Gastroesophageal sphincter (tissue), 4 donors: ENCODE measurements around the gene LCE4A. TPM values are rescaled to one million over a fixed set of nuclear protein-coding genes. Genes with fewer than 3 reads are reported as not detected.
A peak's percentile ranks its signal among the peaks of the same experiment; 100 is the strongest.

Experiments used
- ATAC-seq: fragments of 150-250 bp; one replicate; pipeline ENCODE4 v1.9.1; 2016; ENCODE audit warnings: mild to moderate bottlenecking, moderate library complexity
- H3K27ac ChIP-seq, 4 donors: fragments of 200-600 bp; sonication (generic) in 3 of 4; 1 replicate in 3 of 4; 2 replicates in 1 of 4; pipeline ENCODE4 v1.5.1; 2016 to 2019
- H3K27me3 ChIP-seq: fragments of 200-600 bp; sonication (generic); one replicate; pipeline ENCODE4 v1.5.1; 2019
- H3K36me3 ChIP-seq, 2 donors: fragments of 200-600 bp; sonication (generic); one replicate each; pipeline ENCODE4 v1.5.1; 2019; ENCODE audit warnings: control low read depth in 1 of 2
- H3K4me1 ChIP-seq, 3 donors: fragments of 200-600 bp; sonication (generic); 1 replicate in 2 of 3; 2 replicates in 1 of 3; pipeline ENCODE4 v1.5.1; 2016 to 2019; ENCODE audit warnings: control low read depth in 2 of 3
- H3K4me3 ChIP-seq, 2 donors: fragments of 200-600 bp; sonication (generic); one replicate each; pipeline ENCODE4 v1.5.1; 2019; ENCODE audit warnings: mild to moderate bottlenecking in 1 of 2, moderate library complexity in 1 of 2
- H3K9me3 ChIP-seq, 3 donors: fragments of 200-600 bp; sonication (generic); one replicate each; pipeline ENCODE4 v1.5.1; 2017 to 2019; ENCODE audit warnings: control low read depth in 2 of 3
- CTCF ChIP-seq, 4 experiments: fragments of 200-600 bp in 2 of 4; fragments of 450-650 bp in 2 of 4; sonication (generic) in 1 of 4; IDR thresholded peaks; one replicate each; pipeline ENCODE4 v1.5.1; 2017 to 2019; ENCODE audit warnings: antibody characterized with exemption in 4 of 4, mild to moderate bottlenecking in 2 of 4, moderate library complexity in 2 of 4
- EP300 ChIP-seq: sonication (generic); formaldehyde crosslinking; IDR thresholded peaks from one replicate; pipeline ENCODE4 v1.6.1; 2017; ENCODE audit warnings: antibody characterized with exemption, mild to moderate bottlenecking
- POLR2A ChIP-seq, 2 donors: fragments of 450-650 bp; IDR thresholded peaks; one replicate each; pipeline ENCODE4 v1.6.1; 2017; ENCODE audit warnings: antibody characterized with exemption in 2 of 2, mild to moderate bottlenecking in 2 of 2, moderate library complexity in 1 of 2
- POLR2AphosphoS5 ChIP-seq: sonication (generic); formaldehyde crosslinking; IDR thresholded peaks from one replicate; pipeline ENCODE4 v1.6.1; 2017; ENCODE audit warnings: antibody characterized with exemption
- WGBS, 2 donors: methylation state at CpG; one replicate each; pipeline ENCODE4 v1.1.5; 2018; ENCODE audit warnings: low coverage in 1 of 2; 5-methylcytosine and 5-hydroxymethylcytosine counted together
- total RNA-seq, 4 donors: library from RNA; depleted of rRNA; stranded (reverse); fragments of >200 nt; gene quantifications; one replicate each; pipeline ENCODE4 v1.1.0, GENCODE V29; 2016

Gene LCE4A
- total RNA-seq, 4 donors from 2014 or later, result not detected

- no peak for ATAC-seq
- no peaks in the 10 kb centered on the region for H3K4me1 ChIP-seq
- WGBS, 2 donors, result 61 to 83% methylated on average over 4 of the region's 4 CpGs
- no peaks in the 10 kb centered on the region for H3K27me3 ChIP-seq
- no peak for TF ChIP-seq POLR2A (IDR thresholded peaks at IDR 0.05)
- no peak for TF ChIP-seq POLR2AphosphoS5
- TF ChIP-seq CTCF (IDR thresholded peaks at IDR 0.05), result peak in 1 of 4 experiments; percentile 11
- TF ChIP-seq EP300, result no peak
- H3K4me3 ChIP-seq, result no peak overlapping the region
- no peaks in the 10 kb centered on the region for H3K36me3 ChIP-seq
- H3K9me3 ChIP-seq, result no peaks in the 10 kb centered on the region
- H3K27ac ChIP-seq, result no peak overlapping the region
These were observed 37.3 kb downstream of the LCE4A start for GRCh38 chr1:152745289-152745704.

GRCh38 chr1:152745765-152746444, 37.9 kb downstream of the LCE4A start:
- WGBS, 2 donors, result 83 to 100% methylated on average over 1 to 6 of the region's 6 CpGs
- H3K27me3 ChIP-seq, result no peaks in the 10 kb centered on the region
- TF ChIP-seq EP300, result no peak
- TF ChIP-seq POLR2A (IDR thresholded peaks at IDR 0.05), result no peak
- TF ChIP-seq POLR2AphosphoS5, result no peak
- no peak for TF ChIP-seq CTCF (IDR thresholded peaks at IDR 0.05)
- H3K36me3 ChIP-seq, result no peaks in the 10 kb centered on the region
- no peaks in the 10 kb centered on the region for H3K9me3 ChIP-seq
- H3K27ac ChIP-seq, result no peak overlapping the region
- no peaks in the 10 kb centered on the region for H3K4me1 ChIP-seq
- ATAC-seq, result no peak
- H3K4me3 ChIP-seq, result no peak overlapping the region

GRCh38 chr1:152747831-152748230, 39.9 kb downstream of the LCE4A start:
- Histone ChIP-seq H3K27ac (no peak overlapping the region), H3K4me1 (no peaks in the 10 kb centered on the region), H3K36me3 (no peaks in the 10 kb centered on the region), H3K9me3 (no peaks in the 10 kb centered on the region), H3K4me3 (no peak overlapping the region), H3K27me3 (no peaks in the 10 kb centered on the region)
- WGBS, 2 donors, result 33 to 56% methylated on average over 1 of the region's 1 CpG
- ATAC-seq, result no peak
- no peak for TF ChIP-seq POLR2AphosphoS5
- TF ChIP-seq EP300, result no peak
- TF ChIP-seq POLR2A (IDR thresholded peaks at IDR 0.05), result no peak
- TF ChIP-seq CTCF (IDR thresholded peaks at IDR 0.05), result no peak

GRCh38 chr1:152752225-152752624, 44.3 kb downstream of the LCE4A start:
- H3K4me3 ChIP-seq, result no peak overlapping the region
- no peak for ATAC-seq
- H3K27me3 ChIP-seq, result peaks cover 4% of the 10 kb centered on the region
- H3K27ac ChIP-seq, result no peak overlapping the region
- WGBS, 2 donors, result 8 to 54% methylated on average over 1 of the region's 1 CpG
- no peaks in the 10 kb centered on the region for H3K36me3 ChIP-seq
- H3K9me3 ChIP-seq, result no peaks in the 10 kb centered on the region
- no peaks in the 10 kb centered on the region for H3K4me1 ChIP-seq
- TF ChIP-seq EP300, result no peak
- TF ChIP-seq CTCF (IDR thresholded peaks at IDR 0.05), result no peak
- no peak for TF ChIP-seq POLR2A (IDR thresholded peaks at IDR 0.05)
- no peak for TF ChIP-seq POLR2AphosphoS5

- no peak overlapping the region for H3K4me3 ChIP-seq
- H3K4me1 ChIP-seq, result no peaks in the 10 kb centered on the region
- TF ChIP-seq CTCF (IDR thresholded peaks at IDR 0.05) (no peak), EP300 (no peak), POLR2A (IDR thresholded peaks at IDR 0.05) (no peak), POLR2AphosphoS5 (no peak)
- peaks cover 4% of the 10 kb centered on the region for H3K27me3 ChIP-seq
- ATAC-seq, result no peak
- H3K36me3 ChIP-seq, result no peaks in the 10 kb centered on the region
- 20% methylated on average over 1 of the region's 1 CpG; no CpG with 5 or more reads in 1 of the 2 donors for WGBS, 2 donors
- no peak overlapping the region for H3K27ac ChIP-seq
- H3K9me3 ChIP-seq, result no peaks in the 10 kb centered on the region
These were observed 45.6 kb downstream of the LCE4A start for GRCh38 chr1:152753586-152753985.
